PC-3 (cell line): ENCODE results near the gene GUCY1B1.

ENCODE experiments used
- CTCF ChIP-seq: fragments of 300-600 bp; sonication (generic); conservative IDR thresholded peaks from 2 replicates; pipeline ENCODE4 v1.5.1; 2017; ENCODE audit warnings: antibody characterized with exemption, low read depth, mild to moderate bottlenecking, low read length
- EZH2 ChIP-seq: fragments of 300-600 bp; sonication (generic); IDR thresholded peaks from one replicate; pipeline ENCODE4 v1.6.1; 2017; ENCODE audit warnings: antibody characterized with exemption, mild to moderate bottlenecking, low read length; ENCODE audit not compliant: unreplicated experiment

GRCh38 chr4:155811083-155811482 lies 52.3 kb downstream of the GUCY1B1 start:
- TF ChIP-seq CTCF (no peak), EZH2 (no peak)
